ENCODE results near the gene GPC4. TPM values are rescaled to one million over a fixed set of nuclear protein-coding genes. Genes with fewer than 3 reads are reported as not detected.

GPC4 gene
- total RNA-seq, 1 donor from 2014 or later = 7.1 TPM

GRCh38 chrX:133251204-133251603, 164.1 kb downstream of the GPC4 start:
- no peak for TF ChIP-seq CTCF (IDR thresholded peaks at IDR 0.05; ENCODE audit: borderline replicate concordance)
- H3K27ac ChIP-seq (replicated peaks) = no peak overlapping the region
- H3K36me3 ChIP-seq = no peaks in the 10 kb centered on the region
- no peak for DNase-seq
- H3K27me3 ChIP-seq (ENCODE audit: low read depth) = no peaks in the 10 kb centered on the region
- no peak overlapping the region for H3K4me3 ChIP-seq
- no peaks in the 10 kb centered on the region for H3K4me1 ChIP-seq
- intact Hi-C loops (cut with micrococcal nuclease) = no loop called here
- peaks cover 13% of the 10 kb centered on the region for H3K9me3 ChIP-seq (replicated peaks)

- Histone ChIP-seq H3K27ac (replicated peaks) (no peak overlapping the region), H3K9me3 (replicated peaks) (peaks cover 13% of the 10 kb centered on the region), H3K4me3 (no peak overlapping the region), H3K4me1 (no peaks in the 10 kb centered on the region), H3K27me3 (ENCODE audit: low read depth) (no peaks in the 10 kb centered on the region), H3K36me3 (no peaks in the 10 kb centered on the region)
- intact Hi-C loops (cut with micrococcal nuclease) = no loop called here
- DNase-seq = no peak
- TF ChIP-seq CTCF (IDR thresholded peaks at IDR 0.05; ENCODE audit: borderline replicate concordance) = no peak
These were observed 164.8 kb downstream of the GPC4 start for GRCh38 chrX:133250184-133251100.

Other genes with a start within 250 kb of the GPC4 start
- not detected for gene TFDP3, start 197.1 kb downstream of the GPC4 start, total RNA-seq

All from left ventricle myocardium inferior (tissue), 1 donor.